ENCODE data around the gene NOA1. TPM values are rescaled to one million over a fixed set of nuclear protein-coding genes. Genes with fewer than 3 reads are reported as not detected.

The NOA1 gene
- total and polyA plus RNA-seq, 2 experiments from 2014 or later, result 9.5 to 17.3 TPM

DNA sequence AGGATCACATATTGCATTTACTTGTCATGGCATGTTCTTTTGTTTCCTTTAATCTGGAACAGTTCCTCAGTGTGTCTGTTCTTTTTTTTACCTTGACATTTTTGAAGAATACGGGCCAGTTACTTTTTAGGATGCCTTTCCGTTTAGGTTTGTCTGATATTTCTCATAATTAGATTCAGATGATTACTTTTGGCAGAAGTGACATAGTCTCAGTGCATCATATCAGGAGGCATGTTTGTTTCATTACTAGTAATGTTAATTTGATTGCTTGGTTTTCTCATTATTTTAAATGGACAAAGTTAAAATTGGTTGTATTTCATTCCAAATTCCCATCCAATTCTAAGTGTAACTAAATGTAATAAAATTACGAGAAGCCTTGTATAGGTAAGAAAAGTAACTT lies 9.5 kb upstream of the NOA1 start:
- H3K9me3 ChIP-seq (ENCODE audit: low read depth), result no peaks in the 10 kb centered on the region
- no peak for TF ChIP-seq EZH2phosphoT487 (IDR thresholded peaks at IDR 0.05; ENCODE audit: insufficient read depth, low read depth)
- TF ChIP-seq EZH2 (IDR thresholded peaks at IDR 0.05; ENCODE audit: insufficient read depth, poor library complexity, severe bottlenecking), result no peak
- no peaks in the 10 kb centered on the region for H3K27me3 ChIP-seq (replicated peaks; ENCODE audit: insufficient read depth)
- H3K4me3 ChIP-seq, result no peak overlapping the region
- no peaks in the 10 kb centered on the region for H3K9me2 ChIP-seq (ENCODE audit: insufficient read depth)
- H3K27ac ChIP-seq, result no peak overlapping the region
- 47 to 58% methylated on average over 3 of the region's 3 CpGs for WGBS, 2 experiments (ENCODE audit: low coverage in 1 of 2, low lambda C conversion rate in 2 of 2, missing lambda C conversion rate in 2 of 2)
- peaks cover 42% of the 10 kb centered on the region for H3K36me3 ChIP-seq (ENCODE audit: low read depth)
- no peak overlapping the region for H2AFZ ChIP-seq
- H3K4me1 ChIP-seq (ENCODE audit: insufficient read depth), result peaks cover 4% of the 10 kb centered on the region
- peaks cover 100% of the 10 kb centered on the region for H3K79me2 ChIP-seq (ENCODE audit: insufficient read depth)
- H3F3A ChIP-seq (ENCODE audit: insufficient read depth), result peaks cover 2% of the 10 kb centered on the region; the same call in 1 of the 2 replicates
- in situ Hi-C loops (cut with MboI), result no loop called here
- peaks cover 10% of the 10 kb centered on the region; the same call in 1 of the 2 replicates for H4K20me1 ChIP-seq (ENCODE audit: insufficient read depth)
- no peak for DNase-seq
- H3K4me2 ChIP-seq (ENCODE audit: unreplicated experiment), result no peak overlapping the region
- no peak overlapping the region for H3K9ac ChIP-seq

DNA sequence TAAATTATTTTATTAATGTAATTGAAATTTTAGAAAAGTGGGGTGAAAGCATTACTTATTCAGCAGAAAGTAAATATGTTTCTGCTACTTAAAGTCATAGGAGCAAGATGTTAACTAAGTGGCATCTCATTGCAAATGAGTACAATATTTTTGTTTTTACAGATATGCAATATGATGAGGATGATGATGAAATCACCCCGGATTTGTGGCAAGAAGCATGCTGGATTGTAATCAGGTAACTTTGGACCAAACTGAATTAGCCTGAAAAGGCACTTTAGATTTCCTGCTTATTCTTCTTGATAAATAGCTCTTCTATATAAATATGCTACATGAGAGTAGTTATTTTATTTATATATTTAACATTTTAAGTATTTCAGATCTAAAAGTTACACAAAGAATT lies 8.8 kb upstream of the NOA1 start:
- WGBS, 2 experiments (ENCODE audit: low coverage in 1 of 2, low lambda C conversion rate in 2 of 2, missing lambda C conversion rate in 2 of 2), result 98 to 100% methylated on average over 1 of the region's 1 CpG
- H3K27me3 ChIP-seq (replicated peaks; ENCODE audit: insufficient read depth), result no peaks in the 10 kb centered on the region
- in situ Hi-C loops (cut with MboI), result no loop called here
- peaks cover 100% of the 10 kb centered on the region for H3K79me2 ChIP-seq (ENCODE audit: insufficient read depth)
- H3K9me2 ChIP-seq (ENCODE audit: insufficient read depth), result no peaks in the 10 kb centered on the region
- no peak overlapping the region for H2AFZ ChIP-seq
- TF ChIP-seq EZH2 (IDR thresholded peaks at IDR 0.05; ENCODE audit: insufficient read depth, poor library complexity, severe bottlenecking), result no peak
- no peak for TF ChIP-seq EZH2phosphoT487 (IDR thresholded peaks at IDR 0.05; ENCODE audit: insufficient read depth, low read depth)
- H3K27ac ChIP-seq, result no peak overlapping the region
- no peak overlapping the region for H3K9ac ChIP-seq
- H4K20me1 ChIP-seq (ENCODE audit: insufficient read depth), result peaks cover 17% of the 10 kb centered on the region; the same call in 1 of the 2 replicates
- no peak overlapping the region for H3K4me2 ChIP-seq (ENCODE audit: unreplicated experiment)
- peaks cover 36% of the 10 kb centered on the region for H3K36me3 ChIP-seq (ENCODE audit: low read depth)
- no peaks in the 10 kb centered on the region for H3K9me3 ChIP-seq (ENCODE audit: low read depth)
- peaks cover 12% of the 10 kb centered on the region for H3K4me1 ChIP-seq (ENCODE audit: insufficient read depth)
- no peak for DNase-seq
- peaks cover 9% of the 10 kb centered on the region; the same call in 1 of the 2 replicates for H3F3A ChIP-seq (ENCODE audit: insufficient read depth)
- no peak overlapping the region for H3K4me3 ChIP-seq

DNA sequence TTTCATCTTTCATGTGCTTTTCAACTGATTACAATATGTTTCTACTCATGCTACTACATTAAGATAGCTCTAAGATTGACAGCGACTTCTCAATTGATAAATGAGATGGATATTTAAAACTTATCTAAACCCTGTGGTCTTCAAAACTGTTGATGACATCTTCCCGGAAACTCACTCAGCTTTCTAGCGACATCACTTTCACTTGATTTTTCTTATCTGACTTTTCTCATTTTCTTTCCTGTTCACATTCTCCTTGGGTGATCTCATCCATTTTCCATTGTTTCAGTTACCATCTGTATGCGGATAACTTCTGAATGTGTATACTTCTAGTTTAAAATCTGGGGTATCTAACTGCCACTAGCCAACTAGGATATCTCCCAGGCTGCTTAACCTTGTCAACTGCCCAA lies 4.4 kb upstream of the NOA1 start:
- 62 to 65% methylated on average over 4 of the region's 4 CpGs for WGBS, 2 experiments (ENCODE audit: low coverage in 1 of 2, low lambda C conversion rate in 2 of 2, missing lambda C conversion rate in 2 of 2)
- peaks cover 9% of the 10 kb centered on the region; the same call in 1 of the 2 replicates for H3F3A ChIP-seq (ENCODE audit: insufficient read depth)
- in situ Hi-C loops (cut with MboI), result no loop called here
- no peak for TF ChIP-seq EZH2 (IDR thresholded peaks at IDR 0.05; ENCODE audit: insufficient read depth, poor library complexity, severe bottlenecking)
- TF ChIP-seq EZH2phosphoT487 (IDR thresholded peaks at IDR 0.05; ENCODE audit: insufficient read depth, low read depth), result no peak
- H3K9me2 ChIP-seq (ENCODE audit: insufficient read depth), result no peaks in the 10 kb centered on the region
- DNase-seq, result peak; percentile 55
- peaks cover 84% of the 10 kb centered on the region for H3K79me2 ChIP-seq (ENCODE audit: insufficient read depth)
- peaks cover 26% of the 10 kb centered on the region for H3K4me1 ChIP-seq (ENCODE audit: insufficient read depth)
- peaks cover 13% of the 10 kb centered on the region; the same call in 1 of the 2 replicates for H4K20me1 ChIP-seq (ENCODE audit: insufficient read depth)
- peak overlapping the region; percentile 94 for H3K4me3 ChIP-seq
- peak overlapping the region; percentile 84 for H3K4me2 ChIP-seq (ENCODE audit: unreplicated experiment)
- no peak overlapping the region for H2AFZ ChIP-seq
- H3K9ac ChIP-seq, result 0 out of 2 replicates have a peak overlapping the region, but pooled peaks have one; percentile 14
- no peaks in the 10 kb centered on the region for H3K27me3 ChIP-seq (replicated peaks; ENCODE audit: insufficient read depth)
- H3K27ac ChIP-seq, result peak overlapping the region; percentile 42
- H3K9me3 ChIP-seq (ENCODE audit: low read depth), result no peaks in the 10 kb centered on the region
- H3K36me3 ChIP-seq (ENCODE audit: low read depth), result peaks cover 8% of the 10 kb centered on the region; the same call in 1 of the 2 replicates

DNA sequence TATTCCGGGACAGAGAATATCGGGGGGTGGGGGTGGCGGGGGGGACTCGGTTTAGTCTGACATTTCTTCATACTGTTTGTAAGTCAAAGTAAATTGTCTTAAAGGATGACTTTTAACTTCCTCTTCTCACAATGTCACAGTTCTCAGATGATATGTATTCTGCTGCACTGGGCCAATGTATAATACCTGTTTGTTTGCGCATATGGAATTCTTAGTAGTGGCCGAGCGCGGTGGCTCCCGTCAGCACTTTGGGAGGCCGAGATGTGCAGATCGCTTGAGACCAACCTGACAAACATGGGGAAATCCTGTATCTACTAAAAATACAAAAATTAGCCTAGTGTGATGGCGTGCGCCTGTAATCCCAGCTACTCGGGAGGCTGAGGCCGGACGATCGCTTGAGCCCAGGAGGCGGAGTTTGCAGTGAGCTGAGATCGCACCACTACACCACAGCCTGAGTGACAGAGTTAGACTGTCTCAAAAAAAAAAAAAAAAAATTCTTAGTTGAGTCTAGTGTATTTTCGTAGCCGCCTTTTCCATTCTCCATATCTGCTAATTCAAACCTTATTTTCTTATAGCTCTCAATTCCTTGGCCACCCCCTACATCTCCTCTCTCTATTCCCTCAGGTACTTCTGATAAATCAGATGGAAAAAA lies 2.1 kb upstream of the NOA1 start:
- in situ Hi-C loops (cut with MboI), result no loop called here
- Histone ChIP-seq H3K4me2 (ENCODE audit: unreplicated experiment) (peak overlapping the region; percentile 84), H3K36me3 (ENCODE audit: low read depth) (no peaks in the 10 kb centered on the region), H3K79me2 (ENCODE audit: insufficient read depth) (peaks cover 84% of the 10 kb centered on the region), H3K4me1 (ENCODE audit: insufficient read depth) (peaks cover 26% of the 10 kb centered on the region), H3K9me3 (ENCODE audit: low read depth) (no peaks in the 10 kb centered on the region), H4K20me1 (ENCODE audit: insufficient read depth) (peaks cover 11% of the 10 kb centered on the region; the same call in 1 of the 2 replicates), H2AFZ (peak overlapping the region; percentile 95), H3K27me3 (replicated peaks; ENCODE audit: insufficient read depth) (no peaks in the 10 kb centered on the region), H3F3A (ENCODE audit: insufficient read depth) (peaks cover 9% of the 10 kb centered on the region; the same call in 1 of the 2 replicates), H3K4me3 (peak overlapping the region; percentile 94), H3K9ac (peak overlapping the region; percentile 97), H3K27ac (peak overlapping the region; percentile 94), H3K9me2 (ENCODE audit: insufficient read depth) (no peaks in the 10 kb centered on the region)
- peak; percentile 69 for DNase-seq
- 2 to 4% methylated on average over 19 to 21 of the region's 21 CpGs for WGBS, 2 experiments (ENCODE audit: low coverage in 1 of 2, low lambda C conversion rate in 2 of 2, missing lambda C conversion rate in 2 of 2)
- no peak for TF ChIP-seq EZH2phosphoT487 (IDR thresholded peaks at IDR 0.05; ENCODE audit: insufficient read depth, low read depth)
- no peak for TF ChIP-seq EZH2 (IDR thresholded peaks at IDR 0.05; ENCODE audit: insufficient read depth, poor library complexity, severe bottlenecking)
